ENCODE measurements around the gene NLRC5. TPM values are rescaled to one million over a fixed set of nuclear protein-coding genes. Genes with fewer than 3 reads are reported as not detected.

NLRC5 gene
- total RNA-seq, 1 experiment from 2014 or later = 2.4 TPM

DNA sequence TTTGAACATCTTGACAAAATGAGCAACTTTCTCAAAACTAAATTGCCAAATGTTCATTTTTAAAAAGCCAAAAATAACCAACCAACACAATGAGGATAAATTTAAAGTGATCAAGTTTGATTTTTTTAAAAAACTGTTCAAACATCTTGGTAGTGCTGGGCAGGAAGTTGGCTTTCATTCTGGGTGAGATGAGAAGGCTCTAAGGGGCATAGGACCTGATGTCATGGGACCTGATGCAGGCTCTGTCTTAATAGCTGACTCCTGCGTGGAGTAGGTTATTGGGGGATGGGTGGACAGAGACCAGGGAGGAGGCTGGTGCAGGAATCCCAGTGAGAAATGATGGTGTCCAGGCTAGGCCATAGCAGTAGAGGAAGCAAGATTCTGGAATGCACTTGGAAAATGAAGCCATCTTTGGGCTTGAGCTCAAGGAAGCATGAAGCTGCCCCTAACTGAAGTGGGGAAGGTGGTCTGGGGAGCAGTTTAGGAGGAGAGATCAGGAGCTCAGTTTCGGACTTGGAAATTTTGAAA is 20.4 kb downstream of the NLRC5 start:
- Histone ChIP-seq H4K5ac (ENCODE audit: insufficient read length, low read depth, low read length) (no peak overlapping the region), H4K20me1 (ENCODE audit: control insufficient read depth, insufficient read depth, insufficient read length) (no peaks in the 10 kb centered on the region), H3K79me1 (ENCODE audit: insufficient read depth, low read depth, low read length, poor library complexity, severe bottlenecking) (no peaks in the 10 kb centered on the region), H4K8ac (replicated peaks; ENCODE audit: insufficient read length, low read depth, low read length) (no peak overlapping the region), H3K56ac (ENCODE audit: insufficient read length, low read depth, low read length) (no peak overlapping the region), H3T11ph (ENCODE audit: low read length) (no peak overlapping the region), H3K4ac (ENCODE audit: low read depth, low read length) (no peak overlapping the region), H2BK15ac (ENCODE audit: low read depth, low read length) (no peak overlapping the region), H2BK5ac (ENCODE audit: insufficient read length, low read length) (no peak overlapping the region), H2BK120ac (ENCODE audit: low read depth, low read length, poor library complexity, severe bottlenecking) (no peak overlapping the region), H3K23ac (ENCODE audit: insufficient read length, low read depth, low read length) (no peak overlapping the region), H3K4me2 (ENCODE audit: insufficient read depth, insufficient read length, low read length) (no peak overlapping the region), H3K18ac (ENCODE audit: insufficient read length, low read depth, low read length) (no peak overlapping the region), H2AFZ (ENCODE audit: low read length) (no peak overlapping the region), H3K79me2 (ENCODE audit: insufficient read depth, low read length) (no peaks in the 10 kb centered on the region), H3K27ac (ENCODE audit: insufficient read length, low read depth, low read length) (no peak overlapping the region), H3K14ac (ENCODE audit: insufficient read depth, low read length) (no peak overlapping the region), H3K27me3 (ENCODE audit: insufficient read depth, low read length) (no peaks in the 10 kb centered on the region), H2AK5ac (ENCODE audit: insufficient read length, low read length) (no peak overlapping the region), H3K23me2 (ENCODE audit: insufficient read length, low read depth, low read length, poor library complexity, severe bottlenecking) (no peaks in the 10 kb centered on the region), H3K4me1 (ENCODE audit: insufficient read depth, low read length) (no peaks in the 10 kb centered on the region), H2BK20ac (ENCODE audit: low read depth, low read length, poor library complexity, severe bottlenecking) (no peak overlapping the region), H4K91ac (ENCODE audit: insufficient read length, low read depth, low read length) (no peak overlapping the region), H3K9me3 (ENCODE audit: control insufficient read depth, low read depth, low read length) (no peaks in the 10 kb centered on the region), H3K9ac (ENCODE audit: extremely low read depth, insufficient read length, low read length) (no peak overlapping the region), H2BK12ac (ENCODE audit: insufficient read length, low read depth, low read length) (no peak overlapping the region)
- no peaks in the 10 kb centered on the region for H3K27me3 Mint-ChIP-seq (ENCODE audit: low read depth)
- no CpG with 5 or more reads among the region's 2 CpGs for whole genome bisulfite sequencing (ENCODE audit: extremely low coverage, insufficient read length, low lambda C conversion rate)
- no peaks in the 10 kb centered on the region for H3K9me3 Mint-ChIP-seq
- H3K4me1 Mint-ChIP-seq = peaks cover 9 to 11% of the 10 kb centered on the region in 2 experiments
- DNase-seq = no peak
- no peak overlapping the region for H3K4me3 Mint-ChIP-seq
- H3K36me3 Mint-ChIP-seq (ENCODE audit: insufficient read depth in 1 of 3, low read depth in 3 of 3) = no peaks in the 10 kb centered on the region
- no peak overlapping the region for H3K27ac Mint-ChIP-seq
- TF ChIP-seq, protein P1, sequence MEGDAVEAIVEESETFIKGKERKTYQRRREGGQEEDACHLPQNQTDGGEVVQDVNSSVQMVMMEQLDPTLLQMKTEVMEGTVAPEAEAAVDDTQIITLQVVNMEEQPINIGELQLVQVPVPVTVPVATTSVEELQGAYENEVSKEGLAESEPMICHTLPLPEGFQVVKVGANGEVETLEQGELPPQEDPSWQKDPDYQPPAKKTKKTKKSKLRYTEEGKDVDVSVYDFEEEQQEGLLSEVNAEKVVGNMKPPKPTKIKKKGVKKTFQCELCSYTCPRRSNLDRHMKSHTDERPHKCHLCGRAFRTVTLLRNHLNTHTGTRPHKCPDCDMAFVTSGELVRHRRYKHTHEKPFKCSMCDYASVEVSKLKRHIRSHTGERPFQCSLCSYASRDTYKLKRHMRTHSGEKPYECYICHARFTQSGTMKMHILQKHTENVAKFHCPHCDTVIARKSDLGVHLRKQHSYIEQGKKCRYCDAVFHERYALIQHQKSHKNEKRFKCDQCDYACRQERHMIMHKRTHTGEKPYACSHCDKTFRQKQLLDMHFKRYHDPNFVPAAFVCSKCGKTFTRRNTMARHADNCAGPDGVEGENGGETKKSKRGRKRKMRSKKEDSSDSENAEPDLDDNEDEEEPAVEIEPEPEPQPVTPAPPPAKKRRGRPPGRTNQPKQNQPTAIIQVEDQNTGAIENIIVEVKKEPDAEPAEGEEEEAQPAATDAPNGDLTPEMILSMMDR (conservative IDR thresholded peaks at IDR 0.05) = no peak

All from H9 (cell line).